HL-60/S4 treated with phorbol 12-myristate 13-acetate at 8.2 ng/mL for 4 days and 3 days (cell line): ENCODE measurements around the gene SMCO1.
"Not testable (repeated sequence)": the region's sequence is repeated elsewhere in the genome, so short reads cannot be mapped to it uniquely, and the experiment has no call there.

ENCODE experiments used
- in situ Hi-C: fragments of 300-500 bp; cut with MboI; formaldehyde crosslinking; loops from 2 replicates; pipeline ENCODE4 v1.15.0; 2022; ENCODE audit warnings: low sequenced_read_pairs

SMCO1 gene

DNA sequence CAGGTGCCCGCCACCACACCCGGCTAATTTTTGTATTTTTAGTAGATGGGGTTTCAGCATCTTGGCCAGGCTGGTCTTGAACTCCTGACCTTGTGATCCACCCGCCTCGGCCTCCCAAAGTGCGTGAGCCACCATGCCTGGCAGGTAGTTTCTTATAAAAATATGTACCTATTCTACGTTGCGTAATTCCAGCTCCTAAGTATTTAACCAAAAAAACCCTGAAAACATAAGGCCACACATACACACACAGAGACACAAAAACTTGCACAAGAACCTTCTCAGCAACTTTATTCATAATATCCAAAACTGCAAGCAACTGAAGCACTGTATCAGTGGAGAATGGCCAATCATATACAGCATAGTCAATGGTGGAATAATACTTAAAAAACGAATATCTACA, 16.8 kb downstream of the SMCO1 start:
- in situ Hi-C loops, result no loop called here

DNA sequence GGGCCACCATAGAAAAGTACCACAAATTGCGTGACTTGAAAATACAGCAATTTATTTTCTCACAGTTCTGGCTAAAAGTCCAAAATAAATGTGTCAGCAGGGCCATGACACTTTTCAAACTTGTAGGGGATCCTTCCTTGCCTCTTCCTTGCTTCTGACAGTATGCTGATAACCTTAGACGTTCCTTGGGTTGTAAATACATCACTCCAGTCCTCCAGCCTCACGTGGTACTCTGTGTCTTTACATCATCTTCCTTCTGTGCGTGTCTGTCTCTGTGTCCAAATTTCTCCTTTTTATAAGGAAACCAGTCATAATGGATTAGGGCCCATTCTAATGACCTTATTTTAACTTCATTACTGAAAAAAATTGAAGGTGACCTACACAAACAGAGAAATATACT, 19.0 kb downstream of the SMCO1 start:
- in situ Hi-C loops, result no loop called here

DNA sequence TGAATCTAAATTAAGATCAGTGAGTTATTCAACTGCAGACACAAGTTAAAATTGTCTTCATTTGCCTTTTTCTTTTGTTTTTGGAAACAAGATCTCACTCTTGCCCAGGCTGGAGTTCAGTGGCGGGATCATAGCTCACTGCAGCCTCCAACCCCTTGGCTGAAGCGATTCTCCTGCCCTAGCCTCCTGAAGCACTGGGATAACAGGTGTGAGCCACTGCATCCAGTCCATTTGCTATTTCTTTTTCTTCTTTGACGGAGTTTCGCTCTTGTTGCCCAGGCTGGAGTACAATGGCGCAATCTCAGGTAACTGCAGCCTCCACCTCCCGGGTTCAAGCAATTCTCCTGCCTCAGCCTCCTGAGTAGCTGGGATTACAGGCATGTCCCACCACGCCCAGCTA, 21.9 kb downstream of the SMCO1 start:
- in situ Hi-C loops, result no loop called here

DNA sequence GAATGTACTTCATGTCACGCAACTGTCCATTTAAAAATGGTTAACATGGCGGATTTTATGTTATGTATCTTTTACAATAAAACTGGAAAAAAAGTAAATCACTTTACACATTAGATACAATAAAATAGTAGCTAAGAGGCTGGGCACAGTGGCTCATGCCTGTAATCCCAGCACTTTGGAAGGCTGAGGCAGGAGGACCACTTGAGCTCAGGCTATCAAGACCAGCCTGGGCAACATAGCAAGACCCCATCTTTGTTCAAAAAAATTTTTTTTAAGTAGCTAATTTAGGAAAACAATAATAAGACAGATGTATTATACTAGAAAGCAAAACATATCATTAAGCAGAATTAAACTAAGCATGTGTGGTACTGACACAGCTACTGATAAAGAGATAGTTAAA, 23.1 kb downstream of the SMCO1 start:
- in situ Hi-C loops, result no loop called here

DNA sequence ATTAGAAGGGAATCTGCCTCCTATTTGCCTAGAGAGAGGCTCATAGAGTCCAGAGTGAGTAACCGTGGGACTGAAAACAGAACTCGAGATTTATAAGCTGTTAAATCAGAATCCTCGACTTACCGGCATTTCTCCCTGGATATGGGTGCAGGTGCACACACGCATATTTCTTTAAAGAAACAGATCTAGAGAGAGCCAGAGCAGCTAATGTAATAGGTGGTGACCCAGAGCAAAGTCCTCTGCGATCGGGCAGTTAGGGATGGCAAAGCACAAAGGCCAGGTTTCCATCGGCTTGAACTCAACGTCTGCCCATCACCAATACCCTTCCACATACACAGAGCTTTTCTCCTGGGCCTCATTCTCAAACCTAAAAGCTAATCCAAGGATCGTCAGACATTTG, 25.4 kb downstream of the SMCO1 start:
- in situ Hi-C loops, result no loop called here

DNA sequence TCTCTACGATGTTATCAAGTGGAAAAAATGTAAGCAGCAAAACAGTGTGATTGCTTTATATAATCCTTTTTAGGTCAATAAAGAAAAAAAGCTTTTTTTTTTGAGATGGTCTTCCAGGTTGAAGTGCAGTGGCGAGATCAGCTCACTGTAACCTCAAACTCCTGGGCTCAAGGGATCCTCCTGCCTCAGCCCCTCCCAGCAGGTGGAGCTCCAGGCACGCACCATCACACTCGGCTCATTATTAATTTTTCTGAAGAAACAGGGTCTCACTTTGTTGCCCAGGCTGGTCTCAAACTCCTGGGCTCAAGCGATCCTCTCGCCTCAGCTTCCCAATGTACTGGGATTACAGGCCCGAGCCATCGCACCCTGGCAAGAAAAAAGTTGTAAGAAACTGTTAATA, 28.9 kb downstream of the SMCO1 start:
- in situ Hi-C loops, result no loop called here

DNA sequence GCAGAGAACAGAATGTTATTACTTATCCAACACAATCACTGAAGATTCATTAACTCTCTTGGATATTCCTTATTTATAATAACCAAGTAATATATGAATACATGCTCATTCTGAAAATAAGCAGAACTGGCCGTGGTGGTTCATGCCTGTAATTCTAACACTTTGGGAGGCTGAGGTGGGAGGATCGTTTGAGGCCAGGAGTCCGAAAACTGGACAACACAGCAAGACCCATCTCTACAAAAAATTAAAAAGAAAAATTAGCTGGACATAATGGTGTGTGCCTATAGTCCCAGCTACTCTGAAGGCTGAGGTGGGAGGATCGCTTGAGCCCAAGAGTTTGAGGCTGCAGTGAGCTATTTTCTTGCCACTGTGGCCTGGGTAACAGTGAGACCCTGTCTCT, 37.5 kb downstream of the SMCO1 start:
- in situ Hi-C loops, result no loop called here

DNA sequence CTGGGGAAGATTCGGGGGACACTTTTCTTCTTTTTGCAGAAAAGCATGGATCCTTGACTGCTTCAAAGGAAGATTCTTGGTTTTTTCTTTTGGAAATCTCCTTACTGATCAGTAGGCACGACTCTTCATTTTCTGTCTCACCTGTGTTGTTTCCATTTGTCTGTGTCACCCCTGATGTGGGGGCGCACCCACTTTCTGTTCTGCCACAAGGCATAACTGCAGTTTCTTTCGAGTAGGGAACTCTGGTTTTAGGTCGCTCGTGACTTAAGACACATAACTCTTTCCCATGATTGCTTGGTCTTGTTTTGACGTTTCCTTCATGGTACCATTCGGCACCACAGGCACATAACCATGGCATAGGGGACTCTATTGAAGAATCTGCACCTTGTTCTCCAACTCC, 42.9 kb downstream of the SMCO1 start:
- in situ Hi-C loops, result no loop called here

DNA sequence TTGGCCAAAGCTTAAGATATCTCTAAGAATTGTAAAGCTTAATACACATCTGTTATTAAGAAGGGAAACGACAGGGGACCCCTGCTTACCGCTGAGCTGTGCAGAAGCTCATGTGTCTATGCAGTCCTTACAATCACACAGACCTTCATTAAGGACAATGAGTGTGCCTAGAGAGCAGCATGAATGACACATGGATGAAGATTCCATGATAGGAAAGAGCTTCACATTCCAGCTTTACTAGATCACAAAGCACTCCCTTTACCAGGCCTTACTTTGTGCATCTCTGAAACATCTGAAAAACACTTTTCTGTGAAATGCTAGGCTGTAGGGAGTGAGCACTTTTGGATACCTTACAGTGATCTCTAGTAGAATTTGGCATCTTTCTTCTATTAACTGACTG, 43.6 kb downstream of the SMCO1 start:
- in situ Hi-C loops, result no loop called here

DNA sequence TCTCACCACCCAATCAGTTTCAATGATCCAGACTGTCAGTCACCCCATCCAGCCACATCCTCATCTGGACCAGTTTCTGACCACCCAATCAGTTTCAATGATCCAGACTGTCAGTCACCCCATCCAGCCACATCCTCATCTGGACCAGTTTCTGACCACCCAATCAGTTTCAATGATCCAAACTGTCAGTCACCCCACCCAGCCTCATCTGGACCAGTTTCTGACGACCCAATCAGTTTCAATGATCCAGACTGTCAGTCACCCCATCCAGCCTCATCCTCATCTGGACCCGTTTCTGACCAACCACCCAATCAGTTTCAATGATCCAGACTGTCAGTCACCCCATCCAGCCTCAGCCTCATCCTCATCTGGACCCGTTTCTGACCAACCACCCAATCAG, 45.0 kb downstream of the SMCO1 start:
- in situ Hi-C loops, result not testable (repeated sequence)

DNA sequence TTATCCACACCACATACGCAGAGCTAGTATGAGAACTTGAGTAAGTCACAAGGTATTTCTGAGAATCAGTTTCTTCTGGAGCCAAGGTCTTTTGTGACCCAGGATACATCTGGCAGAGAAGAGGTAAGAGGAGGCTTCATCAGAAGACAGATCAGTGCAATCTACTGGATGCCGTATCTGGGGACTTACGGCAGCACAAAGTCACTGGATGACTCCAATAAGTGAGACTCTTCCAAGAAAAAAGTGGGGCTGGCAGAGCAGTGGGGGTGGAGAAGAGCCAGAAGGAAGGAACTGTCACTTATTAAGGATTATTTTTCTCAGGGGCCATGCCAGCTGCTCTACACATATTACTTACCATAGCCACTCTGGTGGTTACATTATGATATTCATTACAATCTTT, 51.3 kb downstream of the SMCO1 start:
- in situ Hi-C loops, result no loop called here

DNA sequence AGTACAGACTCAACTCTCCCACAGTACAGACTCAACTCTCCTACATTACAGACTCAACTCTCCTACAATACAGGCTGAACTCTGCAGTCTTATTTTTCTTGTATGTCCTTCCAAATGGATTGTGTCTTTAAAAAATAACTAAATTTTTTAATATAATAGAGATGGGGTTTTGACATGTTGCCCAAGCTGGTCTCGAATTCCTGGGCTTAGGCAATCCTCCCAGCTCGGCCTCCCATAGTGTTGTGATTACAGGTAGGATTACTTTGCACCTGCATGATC, 51.7 kb downstream of the SMCO1 start:
- in situ Hi-C loops, result no loop called here

DNA sequence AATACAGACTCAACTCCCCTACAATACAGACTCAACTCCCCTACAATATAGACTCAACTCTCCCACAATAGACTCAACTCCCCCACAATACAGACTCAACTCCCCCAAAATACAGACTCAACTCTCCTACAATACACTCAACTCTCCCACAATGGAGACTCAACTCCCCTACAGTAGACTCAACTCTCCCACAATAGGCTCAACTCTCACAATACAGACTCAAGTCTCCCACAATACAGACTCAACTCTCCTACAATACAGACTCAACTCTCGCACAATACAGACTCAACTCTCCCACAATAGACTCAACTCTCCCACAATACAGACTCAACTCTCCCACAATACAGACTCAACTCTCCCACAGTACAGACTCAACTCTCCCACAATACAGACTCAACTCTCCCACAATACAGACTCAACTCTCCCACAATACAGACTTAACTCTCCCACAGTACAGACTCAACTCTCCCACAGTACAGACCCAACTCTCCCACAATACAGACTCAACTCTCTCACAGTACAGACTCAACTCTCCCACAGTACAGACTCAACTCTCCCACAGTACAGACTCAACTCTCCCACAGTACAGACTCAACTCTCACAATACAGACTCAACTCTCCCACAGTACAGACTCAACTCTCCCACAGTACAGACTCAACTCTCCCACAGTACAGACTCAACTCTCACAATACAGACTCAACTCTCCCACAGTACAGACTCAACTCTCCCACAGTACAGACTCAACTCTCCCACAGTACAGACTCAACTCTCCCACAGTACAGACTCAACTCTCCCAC, 52.3 kb downstream of the SMCO1 start:
- in situ Hi-C loops, result not testable (repeated sequence)

DNA sequence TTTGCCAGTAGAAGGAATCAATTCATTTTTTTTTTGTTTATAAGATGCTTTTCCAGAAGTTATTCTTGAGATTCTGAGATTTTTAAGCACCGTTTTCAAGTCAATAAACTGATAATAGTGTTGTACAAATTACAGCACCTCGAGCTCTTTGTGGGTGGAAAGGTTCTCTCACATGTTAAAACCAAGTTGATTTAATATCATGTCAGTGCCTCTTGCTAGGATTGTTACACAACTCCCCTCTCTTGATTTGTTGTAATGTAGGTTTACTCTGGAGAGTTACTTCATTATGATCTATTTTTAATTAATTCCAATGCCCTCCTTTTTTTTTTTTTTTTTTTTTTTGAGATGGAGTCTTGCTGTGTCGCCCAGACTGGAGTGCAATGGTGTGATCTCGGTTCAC, 57.1 kb downstream of the SMCO1 start:
- in situ Hi-C loops, result no loop called here

DNA sequence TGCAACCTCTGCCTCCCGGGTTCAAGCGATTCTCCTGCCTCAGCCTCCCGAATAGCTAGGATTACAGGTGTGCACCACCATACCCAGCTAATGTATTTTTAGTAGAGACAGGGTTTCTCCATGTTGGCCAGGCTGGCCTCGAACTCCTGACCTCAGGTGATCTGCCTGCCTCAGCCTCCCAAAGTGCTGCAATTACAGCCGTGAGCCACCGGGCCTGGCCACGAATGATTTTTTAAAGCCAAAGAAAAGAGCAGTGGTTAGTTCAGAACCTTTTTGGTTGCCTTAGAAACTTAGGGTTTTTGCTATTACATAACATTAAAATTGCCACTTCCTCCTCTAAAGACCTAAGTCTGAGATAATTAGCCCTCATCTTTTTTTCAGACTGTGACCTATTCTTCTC, 57.7 kb downstream of the SMCO1 start:
- in situ Hi-C loops, result not testable (repeated sequence)
